DOHH2 (cell line): Measurements from ENCODE around the gene PIGO.

ENCODE experiments used
- EZH2phosphoT487 ChIP-seq: fragments of 200-600 bp; sonication (generic); IDR thresholded peaks from 2 replicates; pipeline ENCODE4 v1.6.1; 2017; ENCODE audit warnings: borderline replicate concordance, mild to moderate bottlenecking, antibody characterized with exemption, low read length, moderate library complexity, mixed read lengths
- TF ChIP-seq, protein P1 (sequence below): fragments of 200-600 bp; sonication (generic); IDR thresholded peaks from one replicate; pipeline ENCODE4 v1.5.1; 2014; ENCODE audit warnings: antibody characterized with exemption, mild to moderate bottlenecking, low read depth, low read length; ENCODE audit not compliant: poor library complexity, severe bottlenecking

DNA sequence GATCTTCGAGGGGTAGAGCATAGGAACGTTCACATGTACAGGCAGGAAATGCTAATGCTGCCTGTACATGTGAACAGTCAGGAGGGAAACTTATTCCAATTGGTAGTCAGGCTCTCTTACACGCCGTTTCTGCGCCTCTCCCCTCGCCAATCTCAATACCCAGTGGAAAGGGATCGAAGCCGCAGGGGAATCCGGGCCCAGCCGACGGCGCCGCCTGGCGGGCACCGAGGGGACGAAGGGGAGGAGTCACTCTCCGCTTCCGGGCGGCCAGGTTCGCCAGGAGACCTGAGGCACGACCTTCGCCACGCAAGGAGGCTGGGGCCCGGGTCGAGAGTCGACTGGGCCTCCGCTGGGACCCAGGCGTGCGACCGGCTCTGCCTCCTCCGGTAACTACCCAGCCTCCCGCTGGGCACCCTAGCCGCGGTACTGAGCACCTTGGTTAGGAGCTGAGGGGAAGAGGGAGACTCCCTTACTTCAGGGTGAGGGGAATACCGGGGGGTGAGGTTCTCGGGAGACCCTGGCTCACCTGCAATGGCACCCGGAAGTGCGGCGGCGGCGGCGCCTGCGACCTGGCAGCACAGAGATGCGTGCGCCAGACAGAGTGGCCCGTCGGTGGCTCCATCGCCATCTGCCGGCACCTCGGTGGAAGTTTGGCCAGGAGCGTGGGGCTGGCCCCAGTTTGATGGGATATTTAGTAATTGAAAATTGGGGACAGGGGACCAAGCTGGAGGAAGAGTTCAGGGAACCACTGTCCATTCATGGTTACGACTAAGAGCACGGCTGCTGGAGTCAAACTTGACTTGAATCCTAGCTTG, at the start of gene PIGO:
- TF ChIP-seq, protein P1, sequence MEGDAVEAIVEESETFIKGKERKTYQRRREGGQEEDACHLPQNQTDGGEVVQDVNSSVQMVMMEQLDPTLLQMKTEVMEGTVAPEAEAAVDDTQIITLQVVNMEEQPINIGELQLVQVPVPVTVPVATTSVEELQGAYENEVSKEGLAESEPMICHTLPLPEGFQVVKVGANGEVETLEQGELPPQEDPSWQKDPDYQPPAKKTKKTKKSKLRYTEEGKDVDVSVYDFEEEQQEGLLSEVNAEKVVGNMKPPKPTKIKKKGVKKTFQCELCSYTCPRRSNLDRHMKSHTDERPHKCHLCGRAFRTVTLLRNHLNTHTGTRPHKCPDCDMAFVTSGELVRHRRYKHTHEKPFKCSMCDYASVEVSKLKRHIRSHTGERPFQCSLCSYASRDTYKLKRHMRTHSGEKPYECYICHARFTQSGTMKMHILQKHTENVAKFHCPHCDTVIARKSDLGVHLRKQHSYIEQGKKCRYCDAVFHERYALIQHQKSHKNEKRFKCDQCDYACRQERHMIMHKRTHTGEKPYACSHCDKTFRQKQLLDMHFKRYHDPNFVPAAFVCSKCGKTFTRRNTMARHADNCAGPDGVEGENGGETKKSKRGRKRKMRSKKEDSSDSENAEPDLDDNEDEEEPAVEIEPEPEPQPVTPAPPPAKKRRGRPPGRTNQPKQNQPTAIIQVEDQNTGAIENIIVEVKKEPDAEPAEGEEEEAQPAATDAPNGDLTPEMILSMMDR: peak; percentile 75
- no peak for TF ChIP-seq EZH2phosphoT487
